Measurements from ENCODE around the gene PSTPIP2.

- TF ChIP-seq, protein P1, sequence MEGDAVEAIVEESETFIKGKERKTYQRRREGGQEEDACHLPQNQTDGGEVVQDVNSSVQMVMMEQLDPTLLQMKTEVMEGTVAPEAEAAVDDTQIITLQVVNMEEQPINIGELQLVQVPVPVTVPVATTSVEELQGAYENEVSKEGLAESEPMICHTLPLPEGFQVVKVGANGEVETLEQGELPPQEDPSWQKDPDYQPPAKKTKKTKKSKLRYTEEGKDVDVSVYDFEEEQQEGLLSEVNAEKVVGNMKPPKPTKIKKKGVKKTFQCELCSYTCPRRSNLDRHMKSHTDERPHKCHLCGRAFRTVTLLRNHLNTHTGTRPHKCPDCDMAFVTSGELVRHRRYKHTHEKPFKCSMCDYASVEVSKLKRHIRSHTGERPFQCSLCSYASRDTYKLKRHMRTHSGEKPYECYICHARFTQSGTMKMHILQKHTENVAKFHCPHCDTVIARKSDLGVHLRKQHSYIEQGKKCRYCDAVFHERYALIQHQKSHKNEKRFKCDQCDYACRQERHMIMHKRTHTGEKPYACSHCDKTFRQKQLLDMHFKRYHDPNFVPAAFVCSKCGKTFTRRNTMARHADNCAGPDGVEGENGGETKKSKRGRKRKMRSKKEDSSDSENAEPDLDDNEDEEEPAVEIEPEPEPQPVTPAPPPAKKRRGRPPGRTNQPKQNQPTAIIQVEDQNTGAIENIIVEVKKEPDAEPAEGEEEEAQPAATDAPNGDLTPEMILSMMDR (IDR thresholded peaks at IDR 0.05; ENCODE audit: insufficient read depth, low read length), result no peak
- TF ChIP-seq POLR2AphosphoS5 (IDR thresholded peaks at IDR 0.05; ENCODE audit: low read depth) (no peak), GABPA (IDR thresholded peaks at IDR 0.05; ENCODE audit: low read depth) (no peak), SPI1 (IDR thresholded peaks at IDR 0.05; ENCODE audit: borderline replicate concordance, low read depth) (no peak)
- TF ChIP-seq, protein P2, sequence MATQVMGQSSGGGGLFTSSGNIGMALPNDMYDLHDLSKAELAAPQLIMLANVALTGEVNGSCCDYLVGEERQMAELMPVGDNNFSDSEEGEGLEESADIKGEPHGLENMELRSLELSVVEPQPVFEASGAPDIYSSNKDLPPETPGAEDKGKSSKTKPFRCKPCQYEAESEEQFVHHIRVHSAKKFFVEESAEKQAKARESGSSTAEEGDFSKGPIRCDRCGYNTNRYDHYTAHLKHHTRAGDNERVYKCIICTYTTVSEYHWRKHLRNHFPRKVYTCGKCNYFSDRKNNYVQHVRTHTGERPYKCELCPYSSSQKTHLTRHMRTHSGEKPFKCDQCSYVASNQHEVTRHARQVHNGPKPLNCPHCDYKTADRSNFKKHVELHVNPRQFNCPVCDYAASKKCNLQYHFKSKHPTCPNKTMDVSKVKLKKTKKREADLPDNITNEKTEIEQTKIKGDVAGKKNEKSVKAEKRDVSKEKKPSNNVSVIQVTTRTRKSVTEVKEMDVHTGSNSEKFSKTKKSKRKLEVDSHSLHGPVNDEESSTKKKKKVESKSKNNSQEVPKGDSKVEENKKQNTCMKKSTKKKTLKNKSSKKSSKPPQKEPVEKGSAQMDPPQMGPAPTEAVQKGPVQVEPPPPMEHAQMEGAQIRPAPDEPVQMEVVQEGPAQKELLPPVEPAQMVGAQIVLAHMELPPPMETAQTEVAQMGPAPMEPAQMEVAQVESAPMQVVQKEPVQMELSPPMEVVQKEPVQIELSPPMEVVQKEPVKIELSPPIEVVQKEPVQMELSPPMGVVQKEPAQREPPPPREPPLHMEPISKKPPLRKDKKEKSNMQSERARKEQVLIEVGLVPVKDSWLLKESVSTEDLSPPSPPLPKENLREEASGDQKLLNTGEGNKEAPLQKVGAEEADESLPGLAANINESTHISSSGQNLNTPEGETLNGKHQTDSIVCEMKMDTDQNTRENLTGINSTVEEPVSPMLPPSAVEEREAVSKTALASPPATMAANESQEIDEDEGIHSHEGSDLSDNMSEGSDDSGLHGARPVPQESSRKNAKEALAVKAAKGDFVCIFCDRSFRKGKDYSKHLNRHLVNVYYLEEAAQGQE (IDR thresholded peaks at IDR 0.05; ENCODE audit: insufficient replicate concordance, low read depth), result no peak
Measured at GRCh38 chr18:46013484-46014189, 58.4 kb downstream of the PSTPIP2 start.

Measured in HL-60 (cell line).